HEK293T (cell line): ENCODE results near the gene ERCC6L2.

Source experiments
- BHLHE40 ChIP-seq: fragments of 450-650 bp; IDR thresholded peaks from 2 replicates; pipeline ENCODE4 v1.6.1; 2016; ENCODE audit warnings: mild to moderate bottlenecking, moderate library complexity, borderline replicate concordance
- ELF4 ChIP-seq: fragments of 450-650 bp; IDR thresholded peaks from 2 replicates; pipeline ENCODE4 v1.6.1; 2017; ENCODE audit warnings: antibody characterized with exemption
- FOXM1 ChIP-seq: fragments of 450-650 bp; IDR thresholded peaks from 2 replicates; pipeline ENCODE4 v1.6.1; 2017; ENCODE audit warnings: mild to moderate bottlenecking, borderline replicate concordance
- HDGF ChIP-seq: fragments of 450-650 bp; IDR thresholded peaks from 2 replicates; pipeline ENCODE4 v1.6.1; 2017; ENCODE audit warnings: antibody characterized with exemption, borderline replicate concordance
- L3MBTL2 ChIP-seq: fragments of 450-650 bp; conservative IDR thresholded peaks from 2 replicates; pipeline ENCODE4 v1.6.1; 2016; ENCODE audit warnings: mild to moderate bottlenecking
- LEF1 ChIP-seq: fragments of 450-650 bp; IDR thresholded peaks from 2 replicates; pipeline ENCODE4 v1.6.1; 2017; ENCODE audit warnings: mild to moderate bottlenecking, borderline replicate concordance
- NFRKB ChIP-seq: fragments of 450-650 bp; IDR thresholded peaks from 2 replicates; pipeline ENCODE4 v1.6.1; 2016; ENCODE audit warnings: mild to moderate bottlenecking, moderate library complexity
- SUZ12 ChIP-seq: fragments of 450-650 bp; IDR thresholded peaks from 2 replicates; pipeline ENCODE4 v1.6.1; 2016; ENCODE audit warnings: mild to moderate bottlenecking
- TARDBP ChIP-seq: fragments of 450-650 bp; IDR thresholded peaks from 2 replicates; pipeline ENCODE4 v1.6.1; 2016
- TF ChIP-seq, protein P1 (sequence below): fragments of 450-650 bp; IDR thresholded peaks from 2 replicates; pipeline ENCODE4 v1.6.1; 2016

- TF ChIP-seq NFRKB: no peak
- no peak for TF ChIP-seq L3MBTL2
- no peak for TF ChIP-seq SUZ12
- TF ChIP-seq HDGF: no peak
- no peak for TF ChIP-seq BHLHE40
- TF ChIP-seq, protein P1, sequence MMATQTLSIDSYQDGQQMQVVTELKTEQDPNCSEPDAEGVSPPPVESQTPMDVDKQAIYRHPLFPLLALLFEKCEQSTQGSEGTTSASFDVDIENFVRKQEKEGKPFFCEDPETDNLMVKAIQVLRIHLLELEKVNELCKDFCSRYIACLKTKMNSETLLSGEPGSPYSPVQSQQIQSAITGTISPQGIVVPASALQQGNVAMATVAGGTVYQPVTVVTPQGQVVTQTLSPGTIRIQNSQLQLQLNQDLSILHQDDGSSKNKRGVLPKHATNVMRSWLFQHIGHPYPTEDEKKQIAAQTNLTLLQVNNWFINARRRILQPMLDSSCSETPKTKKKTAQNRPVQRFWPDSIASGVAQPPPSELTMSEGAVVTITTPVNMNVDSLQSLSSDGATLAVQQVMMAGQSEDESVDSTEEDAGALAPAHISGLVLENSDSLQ: no peak
- TF ChIP-seq ELF4: no peak
- TF ChIP-seq LEF1: no peak
- TF ChIP-seq FOXM1: no peak
- TF ChIP-seq TARDBP: no peak
Observed at GRCh38 chr9:95874989-95875304, 544 bp upstream of the ERCC6L2 start.
